ENCODE data around the gene MXI1. TPM values are rescaled to one million over a fixed set of nuclear protein-coding genes. Genes with fewer than 3 reads are reported as not detected.
"Not testable (repeated sequence)": the region's sequence is repeated elsewhere in the genome, so short reads cannot be mapped to it uniquely, and the experiment has no call there.

Gene MXI1
- polyA plus RNA-seq, 4 donors = 41.1 to 51.8 (median 45.5) TPM

DNA sequence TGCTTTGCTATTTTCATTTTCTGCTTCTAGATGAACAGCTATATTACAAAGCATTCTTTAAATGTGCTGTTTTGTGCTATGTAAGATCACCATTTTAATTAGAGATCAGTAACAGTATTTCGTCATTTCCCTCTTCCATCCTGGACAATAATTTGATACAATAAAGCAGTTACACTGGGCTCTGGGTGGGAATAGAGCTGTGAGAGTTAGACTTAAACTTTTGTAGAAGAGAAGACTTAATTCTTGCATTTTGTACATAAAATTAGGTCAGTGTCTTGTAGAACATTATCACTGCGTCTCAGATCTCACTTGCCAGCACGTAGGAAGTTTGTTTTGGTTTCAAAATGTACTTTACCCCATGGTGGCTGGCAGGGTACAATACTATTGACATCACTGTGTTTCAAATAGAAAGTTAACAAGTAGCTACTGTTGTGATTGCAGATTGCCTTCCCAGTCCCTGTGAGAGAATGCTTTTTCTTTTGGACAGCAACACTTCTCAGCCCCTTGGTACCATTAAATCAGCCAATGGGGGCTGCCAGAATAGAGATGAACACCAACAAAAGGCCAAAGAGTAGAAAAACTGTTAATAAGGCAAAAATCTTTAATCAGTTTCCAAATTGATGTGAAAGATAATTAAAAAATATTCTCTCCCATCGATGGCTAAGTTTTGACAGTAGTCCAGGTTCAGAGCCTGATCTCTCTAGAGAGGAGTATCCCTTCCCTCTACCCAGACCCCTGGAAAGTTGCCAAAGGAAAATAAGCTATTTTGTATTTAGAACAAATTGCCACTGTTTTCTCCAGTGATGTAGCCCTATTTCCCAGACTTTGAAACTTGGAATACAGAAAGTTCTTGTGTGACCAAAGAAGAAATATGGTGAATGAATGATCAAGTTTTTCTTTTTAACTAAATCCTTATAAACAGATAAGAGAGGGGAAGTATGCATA, 62.2 kb downstream of the MXI1 start:
- DNase-seq (ENCODE audit: low read depth in 4 of 4, low spot score in 2 of 4) = no peak

DNA sequence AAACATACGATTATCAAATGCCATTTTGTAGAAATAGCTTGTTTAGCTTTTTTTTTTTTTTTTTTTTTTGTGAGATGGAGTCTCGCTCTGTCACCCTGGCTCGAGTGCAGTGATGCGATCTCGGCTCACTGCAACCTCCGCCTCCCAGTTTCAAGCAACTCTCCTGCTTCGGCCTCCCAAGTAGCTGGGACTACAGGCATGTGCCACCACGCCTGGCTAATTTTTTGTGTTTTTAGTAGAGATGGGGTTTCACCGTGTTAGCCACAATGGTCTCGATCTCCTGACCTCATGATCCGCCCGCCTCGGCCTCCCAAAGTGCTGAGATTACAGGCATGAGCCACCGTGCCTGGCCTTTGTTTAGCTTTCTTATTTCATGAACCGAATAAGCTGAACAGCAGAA, 65.6 kb downstream of the MXI1 start:
- not testable (repeated sequence) for DNase-seq (ENCODE audit: low read depth in 4 of 4, low spot score in 2 of 4)

DNA sequence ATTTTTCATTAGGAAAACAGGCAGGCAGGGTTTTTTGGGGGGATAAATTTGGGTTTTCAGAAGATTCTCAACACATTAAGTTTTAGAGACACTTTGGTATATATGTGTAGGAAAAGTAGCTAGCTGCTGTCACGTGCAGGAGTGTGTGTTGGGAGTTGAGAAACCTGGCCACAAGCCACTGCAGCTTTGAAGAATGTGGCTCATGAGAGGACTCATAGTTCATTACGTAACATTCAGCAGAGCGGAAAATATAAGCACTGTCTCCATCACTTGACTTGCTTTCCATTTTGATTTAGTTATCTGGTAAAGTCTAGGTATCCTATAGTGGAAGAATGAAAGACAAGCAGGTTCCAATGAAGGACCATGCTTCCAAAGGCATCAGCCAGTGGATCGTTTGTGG, 66.1 kb downstream of the MXI1 start:
- no peak for DNase-seq (ENCODE audit: low read depth in 4 of 4, low spot score in 2 of 4)

DNA sequence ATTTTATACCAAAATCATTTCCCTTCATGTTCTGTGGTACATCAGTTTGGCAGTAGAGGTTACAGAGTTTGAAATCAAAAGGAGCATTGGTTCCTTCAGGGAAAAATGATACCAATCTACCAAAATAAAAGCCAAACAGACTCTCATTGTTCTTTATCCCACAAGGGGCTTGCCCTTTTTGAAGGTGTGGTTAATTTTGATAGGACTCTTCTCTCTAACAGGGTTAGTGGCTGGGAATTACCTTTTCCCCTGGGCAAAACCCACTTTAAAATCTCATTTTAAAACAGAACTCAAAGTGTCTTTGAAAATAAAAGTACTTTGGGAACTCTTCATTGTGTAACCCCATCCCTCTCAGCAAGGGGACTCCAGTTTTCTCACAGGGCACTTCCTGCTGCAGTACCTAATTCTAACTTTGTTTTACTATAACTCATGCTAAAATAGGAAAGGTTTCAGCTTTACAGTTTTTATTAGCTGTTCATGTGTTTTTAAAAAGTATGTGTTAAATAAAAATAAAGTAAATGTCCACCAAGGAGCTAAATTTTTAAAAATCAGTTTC, 66.7 kb downstream of the MXI1 start:
- no peak for DNase-seq (ENCODE audit: low read depth in 4 of 4, low spot score in 2 of 4)

DNA sequence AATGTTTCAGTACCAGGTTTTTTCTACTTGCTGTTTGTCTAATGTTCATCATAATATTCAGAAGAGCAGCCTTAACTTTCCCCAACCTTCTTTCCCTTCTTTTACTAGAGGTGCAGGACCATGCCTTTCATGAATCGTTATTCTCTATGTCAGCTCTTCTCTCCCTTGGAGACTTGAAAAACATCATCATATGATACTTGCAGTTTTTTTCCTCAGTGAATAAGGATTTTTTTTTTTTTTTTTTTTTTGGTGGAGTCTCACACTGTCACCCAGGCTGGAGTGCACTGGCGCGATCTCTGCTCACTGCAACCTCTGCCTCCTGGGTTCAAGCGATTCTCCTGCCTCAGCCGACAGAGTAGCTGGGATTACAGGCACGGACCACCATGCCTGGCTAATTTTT, 67.2 kb downstream of the MXI1 start:
- no peak for DNase-seq (ENCODE audit: low read depth in 4 of 4, low spot score in 2 of 4)

DNA sequence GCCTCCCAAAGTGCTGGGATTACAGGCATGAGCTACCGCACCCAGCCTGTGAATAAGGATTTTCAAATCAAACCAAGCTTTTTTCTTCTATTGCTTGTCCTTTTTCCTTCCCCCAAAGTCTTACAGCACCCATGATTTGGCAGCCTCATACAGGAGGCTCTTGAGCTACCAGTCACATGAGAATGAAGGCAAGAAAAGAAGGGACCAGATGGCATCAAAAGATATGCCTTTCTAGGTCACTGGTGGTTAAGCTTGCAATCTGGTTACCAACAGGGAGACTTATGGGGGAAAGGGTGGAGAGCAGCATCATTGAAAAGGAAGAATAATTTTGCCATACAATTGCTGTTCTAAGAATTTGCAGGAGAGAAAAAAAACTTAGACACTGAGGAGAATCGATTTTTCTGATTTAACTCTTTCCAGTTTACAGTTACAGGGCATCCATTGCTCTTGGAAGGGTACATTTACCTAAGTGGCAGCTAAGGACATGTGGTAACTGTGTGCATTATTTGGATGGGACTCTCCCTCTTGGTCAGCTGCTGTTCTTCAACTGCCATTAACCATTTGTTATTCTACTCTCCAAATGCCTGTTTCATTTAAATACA, 67.8 kb downstream of the MXI1 start:
- DNase-seq (ENCODE audit: low read depth in 4 of 4, low spot score in 2 of 4) = no peak

DNA sequence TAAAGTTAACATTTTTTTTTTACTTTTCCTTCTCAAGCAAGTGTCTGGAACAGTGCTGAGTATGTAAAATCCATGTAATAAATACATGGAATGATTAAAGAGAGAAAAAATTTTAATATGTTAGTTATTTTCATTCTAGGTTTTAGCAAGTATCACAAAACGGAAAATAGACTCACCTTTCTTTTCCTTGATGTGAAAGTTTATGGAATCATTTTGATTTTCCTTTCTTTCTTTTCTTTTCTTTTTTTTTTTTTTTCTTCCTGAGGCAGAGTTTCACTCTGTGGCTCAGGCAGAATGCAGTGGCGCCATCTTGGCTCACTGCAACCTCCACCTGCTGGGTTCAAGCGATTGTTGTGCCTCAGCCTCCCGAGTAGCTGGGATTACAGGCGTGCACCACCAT, 69.2 kb downstream of the MXI1 start:
- DNase-seq (ENCODE audit: low read depth in 4 of 4, low spot score in 2 of 4) = no peak

DNA sequence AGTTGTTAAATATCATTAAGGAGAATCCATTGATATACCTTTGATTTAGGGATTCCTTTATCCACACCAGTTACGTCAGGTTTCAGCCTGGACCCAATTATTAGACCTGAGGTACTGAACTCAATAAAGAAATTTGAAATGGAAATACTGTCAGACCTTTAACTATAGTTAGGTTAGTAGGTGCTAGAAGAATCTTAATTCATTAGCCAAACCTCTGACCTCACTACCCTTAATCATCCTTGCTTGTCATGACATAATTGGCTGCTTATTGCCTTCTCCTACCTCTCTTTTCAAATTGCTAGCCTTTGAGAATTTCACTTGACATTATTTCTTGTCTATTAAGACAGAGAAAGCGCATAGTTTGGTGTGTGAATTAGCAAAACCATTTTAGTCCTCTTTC, 70.2 kb downstream of the MXI1 start:
- DNase-seq (ENCODE audit: low read depth in 4 of 4, low spot score in 2 of 4) = no peak

DNA sequence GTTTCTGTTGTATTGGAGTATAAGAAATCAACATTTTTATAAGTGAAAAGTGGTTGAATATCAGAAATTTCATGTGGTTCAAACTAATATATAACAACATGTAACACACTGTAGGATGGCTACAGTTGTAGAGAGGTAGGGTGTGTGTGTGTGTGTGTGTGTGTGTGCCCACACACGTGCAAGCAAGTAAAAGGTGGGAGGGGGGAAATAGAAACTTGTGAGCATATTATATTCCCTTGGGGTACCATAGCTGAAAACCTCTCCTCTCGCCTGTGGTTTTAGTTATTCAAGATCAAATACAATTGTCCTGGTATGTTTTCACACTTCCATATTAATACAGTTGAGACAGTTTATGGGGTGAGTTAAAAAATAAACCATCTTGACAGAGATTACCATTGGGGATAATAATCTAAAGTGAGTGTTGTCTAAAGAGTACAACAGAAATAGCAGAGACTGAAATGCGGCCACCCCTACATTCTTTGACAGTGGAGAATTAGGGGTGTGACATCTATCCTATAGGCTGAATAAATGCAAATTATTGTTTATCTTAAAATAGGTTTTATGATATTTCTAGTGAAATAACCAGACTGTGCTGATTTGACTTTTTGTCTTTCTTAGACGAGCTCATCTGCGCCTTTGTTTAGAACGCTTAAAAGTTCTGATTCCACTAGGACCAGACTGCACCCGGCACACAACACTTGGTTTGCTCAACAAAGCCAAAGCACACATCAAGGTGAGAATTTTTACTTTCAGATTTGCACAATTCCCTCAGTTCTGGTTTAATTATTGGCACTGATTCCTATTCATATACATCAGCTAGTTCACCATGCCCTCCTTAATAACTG, 71.4 kb downstream of the MXI1 start:
- DNase-seq (ENCODE audit: low read depth in 4 of 4, low spot score in 2 of 4) = no peak

DNA sequence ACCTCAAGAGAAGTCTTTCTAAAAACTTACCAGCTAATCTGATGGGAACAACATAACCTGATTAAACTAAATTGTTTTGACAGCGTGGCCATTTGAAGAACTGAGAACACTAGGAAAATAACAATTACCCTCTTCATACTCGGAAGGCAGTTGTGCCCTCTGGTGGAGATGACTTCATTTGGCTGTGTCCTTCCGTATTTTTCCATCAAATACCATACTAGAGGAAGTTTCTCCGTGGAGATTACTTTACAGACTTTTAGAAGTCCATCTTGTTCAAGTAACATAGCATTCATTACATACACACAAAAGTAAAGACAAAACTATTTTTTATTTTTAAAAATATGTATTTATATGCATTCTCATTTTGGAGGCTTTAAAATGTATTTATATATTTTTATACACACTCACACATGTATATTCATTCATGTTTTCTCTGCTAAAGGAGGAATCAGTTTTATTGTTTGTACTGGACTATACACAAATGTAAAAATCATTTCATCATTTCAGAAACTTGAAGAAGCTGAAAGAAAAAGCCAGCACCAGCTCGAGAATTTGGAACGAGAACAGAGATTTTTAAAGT, 72.1 kb downstream of the MXI1 start:
- peak in 3 of 4 donors; percentile 34 to 54 (median 46) for DNase-seq (ENCODE audit: low read depth in 4 of 4, low spot score in 2 of 4)

DNA sequence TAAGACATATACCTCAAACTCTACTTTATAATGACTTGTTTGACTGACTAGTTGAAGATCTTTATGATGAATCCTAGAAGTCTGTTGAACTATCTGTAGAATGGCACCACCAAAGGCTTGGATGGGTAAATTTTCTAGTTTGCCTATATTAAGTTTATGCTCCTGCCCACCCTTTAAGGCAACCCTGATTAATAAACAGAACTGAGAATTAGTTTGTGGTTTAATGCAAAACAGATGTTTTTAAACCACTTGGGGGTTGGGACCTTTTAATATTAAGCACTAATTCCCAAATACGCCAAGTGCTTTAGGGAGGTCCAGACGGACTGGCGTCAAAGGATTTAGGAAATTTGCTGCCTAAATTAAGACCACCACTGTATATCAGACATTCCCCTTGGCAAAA, 76.9 kb downstream of the MXI1 start:
- no peak for DNase-seq (ENCODE audit: low read depth in 4 of 4, low spot score in 2 of 4)

DNA sequence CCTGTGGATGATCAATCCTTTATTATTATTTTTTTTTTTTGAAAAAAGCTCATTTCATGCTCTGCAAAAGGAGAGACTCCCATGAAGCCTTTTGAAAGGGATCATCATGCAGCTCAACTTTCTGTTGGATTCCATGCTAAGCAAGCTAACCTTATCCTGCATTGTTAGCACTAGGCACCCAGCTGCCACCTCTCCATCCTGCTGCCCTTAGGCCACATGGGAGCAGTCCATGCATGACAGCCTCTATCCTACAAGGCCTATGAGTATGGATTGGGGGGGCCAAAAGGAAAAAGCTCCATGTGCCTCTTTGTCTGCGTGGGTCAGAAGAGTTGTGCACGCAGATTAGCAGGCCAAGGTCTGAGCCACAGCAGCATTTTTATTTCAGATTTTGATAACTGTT, 78.1 kb downstream of the MXI1 start:
- no peak for DNase-seq (ENCODE audit: low read depth in 4 of 4, low spot score in 2 of 4)

DNA sequence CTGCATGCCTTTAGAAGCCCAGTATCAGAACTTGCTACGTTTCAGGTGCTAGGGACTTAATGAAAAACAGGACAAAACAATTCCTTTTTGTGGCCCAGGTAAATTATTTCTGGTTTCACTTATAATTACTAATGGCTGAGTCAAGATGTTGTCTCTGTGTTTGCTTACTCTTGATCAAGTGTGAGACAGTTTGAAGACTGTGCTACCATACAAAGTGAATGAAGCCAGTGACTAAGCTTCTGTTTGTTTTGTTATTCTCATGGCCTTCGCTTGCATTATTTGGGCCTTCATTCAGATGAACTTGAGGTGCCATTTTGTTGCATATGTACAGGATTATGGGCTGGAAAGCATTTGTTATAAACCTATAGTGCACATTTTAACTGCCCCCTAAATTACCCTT, 79.4 kb downstream of the MXI1 start:
- no peak for DNase-seq (ENCODE audit: low read depth in 4 of 4, low spot score in 2 of 4)

DNA sequence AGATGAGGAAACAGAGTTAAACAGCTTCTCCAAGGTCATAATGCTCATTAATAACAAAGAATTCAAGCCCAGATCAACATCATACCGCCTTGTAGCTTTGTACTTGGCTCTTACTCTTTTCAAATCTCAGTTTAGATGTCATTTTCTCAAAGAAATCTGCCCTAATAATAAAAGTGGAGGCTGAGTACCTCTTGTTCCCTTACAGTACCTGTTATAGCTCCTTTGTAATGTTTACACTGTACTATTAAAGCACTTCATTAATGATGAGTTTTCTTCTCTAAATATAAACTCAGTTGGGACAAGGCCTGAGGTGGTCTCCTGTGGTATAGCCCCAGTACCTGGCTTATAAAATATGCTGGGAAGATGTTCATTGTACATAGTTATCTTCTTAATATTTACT, 89.6 kb downstream of the MXI1 start:
- no peak for DNase-seq (ENCODE audit: low read depth in 4 of 4, low spot score in 2 of 4)

DNA sequence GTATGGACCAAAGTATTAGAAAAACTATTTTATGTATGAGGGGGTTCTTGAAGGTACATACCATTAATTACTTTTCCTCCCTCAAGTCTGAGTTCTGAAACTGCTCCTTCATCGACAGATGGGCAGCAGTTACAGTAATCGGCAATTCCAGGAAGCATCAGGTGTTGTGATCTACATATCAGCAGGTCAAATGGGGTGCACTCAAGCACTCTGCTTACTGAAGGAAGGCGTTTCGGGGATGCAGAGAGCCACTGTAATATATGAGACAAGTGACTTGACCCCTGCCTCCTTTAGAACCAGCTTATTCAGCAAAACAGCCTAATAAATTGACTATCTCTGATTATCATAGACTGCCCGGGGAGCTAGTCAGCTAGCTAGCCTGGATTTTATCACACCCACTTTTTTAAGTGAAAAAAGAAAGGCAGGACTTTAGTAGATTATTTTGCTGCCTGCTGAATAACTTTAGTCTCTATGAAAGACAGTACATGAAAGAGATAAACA, 93.1 kb downstream of the MXI1 start:
- DNase-seq (ENCODE audit: low read depth in 4 of 4, low spot score in 2 of 4) = no peak

DNA sequence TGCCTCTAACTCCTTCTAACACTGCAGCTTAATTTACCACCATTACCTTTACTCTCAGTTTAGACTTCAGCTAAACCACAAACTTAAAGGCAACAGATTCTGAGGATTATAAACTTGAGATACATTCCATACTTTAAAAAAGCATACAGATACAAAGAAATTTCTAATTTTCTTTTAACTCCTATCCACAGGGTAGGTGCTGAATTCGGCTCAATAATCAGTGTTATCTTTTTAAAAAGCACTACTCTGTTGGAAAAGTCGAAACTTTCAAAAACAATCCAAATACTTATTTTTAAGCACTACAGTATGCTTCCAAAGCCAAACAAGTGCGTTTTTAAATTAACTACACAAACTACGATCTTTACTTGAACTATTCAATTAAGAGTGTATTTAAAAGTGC, 96.3 kb downstream of the MXI1 start:
- DNase-seq (ENCODE audit: low read depth in 4 of 4, low spot score in 2 of 4) = no peak

DNA sequence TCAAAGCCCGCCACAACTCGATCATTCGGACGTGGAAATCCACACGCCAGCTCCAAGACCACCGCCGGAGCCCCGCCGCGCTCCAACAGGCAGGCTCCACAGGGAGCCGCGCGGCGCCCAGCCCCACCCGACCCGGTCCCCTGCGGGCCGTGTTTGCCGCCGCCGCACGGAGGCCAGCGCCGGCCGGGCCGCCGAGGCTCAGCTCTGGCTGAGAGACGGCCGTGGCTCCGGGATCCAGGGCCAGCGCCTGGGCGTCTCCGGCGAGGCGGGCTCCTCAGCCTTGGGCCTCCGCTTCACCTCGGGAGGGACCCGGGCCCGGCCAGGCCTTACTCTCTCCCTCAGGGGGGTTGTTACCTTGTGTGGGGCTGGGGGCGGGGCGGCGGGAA, 97.0 kb downstream of the MXI1 start:
- peak in 1 of 4 donors; percentile 13 for DNase-seq (ENCODE audit: low read depth in 4 of 4, low spot score in 2 of 4)

DNA sequence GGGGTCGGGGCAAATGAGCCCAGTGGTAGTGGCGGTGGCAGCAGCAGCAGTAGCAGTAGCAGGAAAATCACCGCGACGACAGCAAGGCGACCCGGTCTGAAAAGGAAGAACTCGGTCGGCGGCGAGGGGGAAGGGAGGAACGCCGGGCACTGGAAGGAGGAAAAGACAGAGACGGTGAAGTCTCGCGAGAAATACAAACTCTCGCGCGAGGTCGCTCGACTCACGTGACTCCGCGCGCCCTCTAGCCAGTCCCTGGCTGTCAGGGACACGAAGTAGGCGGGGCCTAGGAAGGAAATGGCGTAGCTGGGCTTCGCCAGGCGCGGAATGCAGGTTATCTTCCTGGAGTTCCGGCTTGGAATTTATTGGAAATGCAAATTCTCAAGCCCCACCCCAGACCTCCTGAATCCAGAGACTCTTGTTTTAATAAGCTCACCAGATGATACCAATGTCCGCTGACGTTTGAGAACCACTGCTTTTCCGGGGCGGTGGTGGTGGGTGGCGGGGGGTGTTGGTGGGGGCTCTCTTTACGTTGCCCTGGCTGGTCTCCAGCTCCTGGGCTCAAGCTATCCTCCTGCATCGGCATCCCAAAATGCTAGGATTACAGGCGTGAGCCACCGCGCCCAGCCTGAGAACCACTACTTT, 97.5 kb downstream of the MXI1 start, which contains the start of gene SMNDC1:
Gene SMNDC1, minus strand, starts transcription at position 141 of the 642 bp plus-strand sequence. CDS start 1,333 bp downstream, outside the sequence.
- peak; percentile 95 to 98 (median 98) for DNase-seq (ENCODE audit: low read depth in 4 of 4, low spot score in 2 of 4)

DNA sequence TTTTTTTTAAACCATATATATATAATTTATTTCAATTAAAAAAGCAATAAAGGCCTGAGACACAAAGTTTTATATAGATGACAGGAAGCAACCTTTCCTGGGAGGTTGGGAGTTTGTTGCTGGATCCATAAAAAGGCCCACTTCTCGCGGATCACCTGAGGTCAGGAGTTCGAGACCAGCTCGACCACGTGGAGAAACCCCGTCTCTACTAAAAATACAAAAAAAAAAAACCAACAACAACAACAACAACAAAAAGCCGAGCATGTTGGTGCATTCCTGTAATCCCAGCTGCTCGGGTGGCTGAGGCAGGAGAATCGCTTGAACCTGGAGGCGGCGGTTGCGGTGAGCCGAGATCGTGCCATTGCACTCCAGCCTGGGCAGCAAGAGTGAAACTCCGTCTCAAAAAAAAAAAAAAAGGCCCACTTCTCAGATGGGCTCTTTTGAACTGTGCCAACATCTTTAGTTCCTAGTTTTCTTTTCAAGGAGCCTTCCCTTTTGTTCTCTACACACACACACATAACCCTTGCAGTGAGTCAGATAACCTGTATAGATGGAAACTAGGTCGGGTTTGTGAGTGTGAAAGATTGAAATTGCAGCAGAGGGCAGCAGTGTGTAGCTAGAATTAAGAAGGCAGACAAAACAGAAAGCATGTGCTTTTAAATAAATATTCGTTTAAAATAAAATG, 98.5 kb downstream of the MXI1 start:
- DNase-seq (ENCODE audit: low read depth in 4 of 4, low spot score in 2 of 4) = peak in 2 of 4 donors; percentile 52 to 54
